ENCODE results near the gene SEMA4D.

Gene SEMA4D

DNA sequence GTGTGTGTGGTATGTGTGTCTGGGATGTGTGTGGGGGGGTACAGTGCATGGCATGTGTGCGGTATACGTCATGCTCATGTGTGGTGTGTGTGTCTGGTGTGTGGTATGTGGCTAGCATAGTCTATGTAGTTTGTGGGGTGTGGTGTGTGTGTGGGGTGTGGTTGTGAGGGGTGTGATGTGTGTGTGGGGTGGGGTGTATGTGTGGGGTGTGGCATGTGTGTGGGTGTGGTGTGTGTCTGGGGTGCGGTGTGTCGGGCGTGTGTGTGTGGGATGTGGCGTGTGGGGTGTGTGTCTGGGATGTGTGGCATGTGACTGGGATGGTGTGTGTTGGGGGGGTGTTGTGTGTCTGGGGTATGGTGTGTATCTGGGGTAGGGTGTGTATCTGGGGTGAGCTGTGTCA, 127.3 kb downstream of the SEMA4D start:
- H3K4me3 ChIP-seq (ENCODE audit: low read depth, low read length), result no peak overlapping the region
- no peaks in the 10 kb centered on the region for H3K79me2 ChIP-seq
- no peaks in the 10 kb centered on the region for H3K4me1 ChIP-seq
- no peak overlapping the region for H3K4me2 ChIP-seq (ENCODE audit: low read length)
- H3K36me3 ChIP-seq (ENCODE audit: control insufficient read depth, insufficient read depth, low read length), result no peaks in the 10 kb centered on the region
- H3K9ac ChIP-seq, result no peak overlapping the region
- no peak overlapping the region for H2AFZ ChIP-seq
- no peaks in the 10 kb centered on the region for H3K27me3 ChIP-seq (ENCODE audit: control insufficient read depth, insufficient read depth, low read length)
- no peaks in the 10 kb centered on the region for H3K9me3 ChIP-seq (ENCODE audit: control insufficient read depth, low read length)
- no peak overlapping the region for H3K27ac ChIP-seq
- TF ChIP-seq, protein P1, sequence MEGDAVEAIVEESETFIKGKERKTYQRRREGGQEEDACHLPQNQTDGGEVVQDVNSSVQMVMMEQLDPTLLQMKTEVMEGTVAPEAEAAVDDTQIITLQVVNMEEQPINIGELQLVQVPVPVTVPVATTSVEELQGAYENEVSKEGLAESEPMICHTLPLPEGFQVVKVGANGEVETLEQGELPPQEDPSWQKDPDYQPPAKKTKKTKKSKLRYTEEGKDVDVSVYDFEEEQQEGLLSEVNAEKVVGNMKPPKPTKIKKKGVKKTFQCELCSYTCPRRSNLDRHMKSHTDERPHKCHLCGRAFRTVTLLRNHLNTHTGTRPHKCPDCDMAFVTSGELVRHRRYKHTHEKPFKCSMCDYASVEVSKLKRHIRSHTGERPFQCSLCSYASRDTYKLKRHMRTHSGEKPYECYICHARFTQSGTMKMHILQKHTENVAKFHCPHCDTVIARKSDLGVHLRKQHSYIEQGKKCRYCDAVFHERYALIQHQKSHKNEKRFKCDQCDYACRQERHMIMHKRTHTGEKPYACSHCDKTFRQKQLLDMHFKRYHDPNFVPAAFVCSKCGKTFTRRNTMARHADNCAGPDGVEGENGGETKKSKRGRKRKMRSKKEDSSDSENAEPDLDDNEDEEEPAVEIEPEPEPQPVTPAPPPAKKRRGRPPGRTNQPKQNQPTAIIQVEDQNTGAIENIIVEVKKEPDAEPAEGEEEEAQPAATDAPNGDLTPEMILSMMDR (IDR thresholded peaks at IDR 0.05), result no peak

DNA sequence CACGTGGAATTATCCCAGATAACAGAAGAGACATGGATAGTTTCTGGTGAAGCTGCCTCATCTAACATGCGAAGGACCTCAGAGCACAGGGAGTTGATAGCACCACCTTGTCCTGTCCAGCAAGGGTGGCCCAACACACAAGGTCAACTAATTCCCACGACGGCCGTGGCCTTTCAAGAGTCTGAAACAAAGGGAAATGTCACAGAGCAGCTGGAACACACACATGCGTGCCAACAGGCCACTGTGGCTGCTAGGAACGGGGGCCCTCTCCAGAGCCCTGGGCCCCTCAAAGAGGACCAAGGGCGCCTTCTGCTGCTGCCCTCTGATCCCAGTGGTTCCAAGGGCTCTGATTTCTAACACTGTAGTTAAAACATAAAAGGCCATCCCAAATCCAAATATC, 128.9 kb downstream of the SEMA4D start:
- Histone ChIP-seq H3K27me3 (ENCODE audit: control insufficient read depth, insufficient read depth, low read length) (no peaks in the 10 kb centered on the region), H3K4me2 (ENCODE audit: low read length) (no peak overlapping the region), H3K9me3 (ENCODE audit: control insufficient read depth, low read length) (no peaks in the 10 kb centered on the region), H3K36me3 (ENCODE audit: control insufficient read depth, insufficient read depth, low read length) (no peaks in the 10 kb centered on the region), H3K4me1 (no peaks in the 10 kb centered on the region), H3K9ac (no peak overlapping the region), H3K27ac (no peak overlapping the region), H3K79me2 (no peaks in the 10 kb centered on the region), H3K4me3 (ENCODE audit: low read depth, low read length) (no peak overlapping the region), H2AFZ (no peak overlapping the region)
- TF ChIP-seq, protein P1 (IDR thresholded peaks at IDR 0.05), result no peak

- no peak overlapping the region for H3K9ac ChIP-seq
- TF ChIP-seq, protein P1 (IDR thresholded peaks at IDR 0.05), result no peak
- H3K4me3 ChIP-seq (ENCODE audit: low read depth, low read length), result no peak overlapping the region
These were observed 129.4 kb downstream of the SEMA4D start for GRCh38 chr9:89368550-89368949.

GRCh38 chr9:89367726-89368437, 130.0 kb downstream of the SEMA4D start:
- Histone ChIP-seq H3K27me3 (ENCODE audit: control insufficient read depth, insufficient read depth, low read length) (no peaks in the 10 kb centered on the region), H3K9me3 (ENCODE audit: control insufficient read depth, low read length) (no peaks in the 10 kb centered on the region), H3K4me2 (ENCODE audit: low read length) (no peak overlapping the region), H3K4me1 (no peaks in the 10 kb centered on the region), H3K79me2 (no peaks in the 10 kb centered on the region), H2AFZ (no peak overlapping the region), H3K36me3 (ENCODE audit: control insufficient read depth, insufficient read depth, low read length) (no peaks in the 10 kb centered on the region), H3K27ac (no peak overlapping the region), H3K9ac (no peak overlapping the region), H3K4me3 (ENCODE audit: low read depth, low read length) (no peak overlapping the region)
- TF ChIP-seq, protein P1 (IDR thresholded peaks at IDR 0.05), result no peak

More at GRCh38 chr9:89368550-89368949, 129.4 kb downstream of the SEMA4D start:
- Histone ChIP-seq H3K27me3 (ENCODE audit: control insufficient read depth, insufficient read depth, low read length) (no peaks in the 10 kb centered on the region), H3K4me1 (no peaks in the 10 kb centered on the region), H3K9me3 (ENCODE audit: control insufficient read depth, low read length) (no peaks in the 10 kb centered on the region), H3K27ac (no peak overlapping the region), H3K36me3 (ENCODE audit: control insufficient read depth, insufficient read depth, low read length) (no peaks in the 10 kb centered on the region), H3K79me2 (no peaks in the 10 kb centered on the region), H2AFZ (no peak overlapping the region), H3K4me2 (ENCODE audit: low read length) (no peak overlapping the region)

DNA sequence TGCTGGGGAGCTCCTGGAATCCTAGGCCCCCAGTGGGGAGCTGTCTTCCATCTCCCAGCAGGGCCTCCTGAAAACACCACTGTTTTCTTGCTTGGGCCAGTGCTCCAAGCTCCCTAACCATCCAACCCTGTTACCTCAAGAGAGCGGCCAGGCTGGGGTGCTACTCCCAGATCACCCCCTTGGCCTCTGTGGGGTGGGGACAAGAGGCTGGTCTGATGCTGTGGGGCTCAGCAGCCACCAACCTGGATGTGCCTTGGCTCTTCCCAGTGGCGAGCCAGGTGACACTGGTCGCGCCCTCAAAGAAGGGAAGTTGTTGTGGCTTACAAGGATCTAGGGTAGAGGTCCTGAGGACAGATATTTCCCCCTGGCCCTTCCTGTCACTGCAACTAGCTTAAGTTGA, 130.6 kb downstream of the SEMA4D start:
- Histone ChIP-seq H3K4me1 (no peaks in the 10 kb centered on the region), H3K4me2 (ENCODE audit: low read length) (no peak overlapping the region), H3K27me3 (ENCODE audit: control insufficient read depth, insufficient read depth, low read length) (no peaks in the 10 kb centered on the region), H3K9ac (no peak overlapping the region), H2AFZ (no peak overlapping the region), H3K79me2 (no peaks in the 10 kb centered on the region), H3K4me3 (ENCODE audit: low read depth, low read length) (no peak overlapping the region), H3K9me3 (ENCODE audit: control insufficient read depth, low read length) (no peaks in the 10 kb centered on the region), H3K36me3 (ENCODE audit: control insufficient read depth, insufficient read depth, low read length) (no peaks in the 10 kb centered on the region), H3K27ac (no peak overlapping the region)
- TF ChIP-seq, protein P1 (IDR thresholded peaks at IDR 0.05), result no peak

All from parathyroid adenoma (tissue), 2 donors.